DOHH2 (cell line): Measurements from ENCODE around the gene RBM38.

Experiments
- H3F3A ChIP-seq: fragments of 200-600 bp; sonication (generic), shearing (Covaris generic); 2 replicates; pipeline ENCODE4 v1.6.0; 2016; ENCODE audit warnings: antibody characterized with exemption, mild to moderate bottlenecking; ENCODE audit not compliant: control insufficient read depth, insufficient read depth
- H3K27ac ChIP-seq: fragments of 200-600 bp; sonication (generic); 2 replicates; pipeline ENCODE4 v1.5.1; 2014; ENCODE audit warnings: low read depth, mild to moderate bottlenecking, low read length, moderate library complexity
- H3K27me3 ChIP-seq: fragments of 200-600 bp; sonication (generic); 2 replicates; pipeline ENCODE4 v1.6.1; 2014; ENCODE audit warnings: mild to moderate bottlenecking, low read length, mixed read lengths; ENCODE audit not compliant: control insufficient read depth
- H3K36me3 ChIP-seq: fragments of 200-600 bp; sonication (generic); 2 replicates; pipeline ENCODE4 v1.6.1; 2014; ENCODE audit warnings: mild to moderate bottlenecking, low read length, moderate library complexity, mixed read lengths; ENCODE audit not compliant: control insufficient read depth
- H3K4me1 ChIP-seq: fragments of 200-600 bp; sonication (generic); 2 replicates; pipeline ENCODE4 v1.6.1; 2014; ENCODE audit warnings: mild to moderate bottlenecking, low read length, mixed read lengths; ENCODE audit not compliant: control insufficient read depth
- H3K4me2 ChIP-seq: fragments of 200-600 bp; sonication (generic); 2 replicates; pipeline ENCODE4 v1.6.0; 2014; ENCODE audit warnings: mild to moderate bottlenecking, low read length, moderate library complexity
- H3K4me3 ChIP-seq: fragments of 200-600 bp; sonication (generic); 2 replicates; pipeline ENCODE4 v1.5.1; 2014; ENCODE audit warnings: mild to moderate bottlenecking, low read length, mixed read lengths
- H3K79me2 ChIP-seq: fragments of 200-600 bp; sonication (generic); 2 replicates; pipeline ENCODE4 v1.6.1; 2014; ENCODE audit warnings: mild to moderate bottlenecking, low read length, mixed read lengths; ENCODE audit not compliant: control insufficient read depth
- H3K9me2 ChIP-seq: fragments of 200-600 bp; sonication (generic); replicated peaks from 2 replicates; pipeline ENCODE4 v1.6.1; 2014; ENCODE audit warnings: mild to moderate bottlenecking, low read length, mixed read lengths; ENCODE audit not compliant: control insufficient read depth
- H3K9me3 ChIP-seq: fragments of 200-600 bp; sonication (generic); 2 replicates; pipeline ENCODE4 v1.6.1; 2014; ENCODE audit warnings: antibody characterized with exemption, low read length, mixed read lengths; ENCODE audit not compliant: control insufficient read depth, insufficient read depth
- H4K20me1 ChIP-seq: fragments of 200-600 bp; sonication (generic); 2 replicates; pipeline ENCODE4 v1.6.0; 2014; ENCODE audit warnings: low read depth, mild to moderate bottlenecking, antibody characterized with exemption, low read length, moderate library complexity; ENCODE audit not compliant: control insufficient read depth, insufficient read depth
- EZH2phosphoT487 ChIP-seq: fragments of 200-600 bp; sonication (generic); IDR thresholded peaks from 2 replicates; pipeline ENCODE4 v1.6.1; 2017; ENCODE audit warnings: borderline replicate concordance, mild to moderate bottlenecking, antibody characterized with exemption, low read length, moderate library complexity, mixed read lengths
- TF ChIP-seq, protein P1 (sequence below): fragments of 200-600 bp; sonication (generic); IDR thresholded peaks from one replicate; pipeline ENCODE4 v1.5.1; 2014; ENCODE audit warnings: antibody characterized with exemption, mild to moderate bottlenecking, low read depth, low read length; ENCODE audit not compliant: poor library complexity, severe bottlenecking

The RBM38 gene

GRCh38 chr20:57404006-57404405, 12.8 kb downstream of the RBM38 start:
- H3K4me2 ChIP-seq = no peak overlapping the region
- H3K36me3 ChIP-seq = peaks cover 98% of the 10 kb centered on the region
- no peaks in the 10 kb centered on the region for H3K9me2 ChIP-seq
- H3K79me2 ChIP-seq = peaks cover 69% of the 10 kb centered on the region
- no peaks in the 10 kb centered on the region for H3K9me3 ChIP-seq
- H4K20me1 ChIP-seq = peaks cover 49% of the 10 kb centered on the region
- no peaks in the 10 kb centered on the region for H3K27me3 ChIP-seq
- no peak overlapping the region for H3K27ac ChIP-seq
- no peak overlapping the region for H3K4me3 ChIP-seq
- peaks cover 10% of the 10 kb centered on the region; the same call in 1 of the 2 replicates for H3F3A ChIP-seq
- TF ChIP-seq, protein P1, sequence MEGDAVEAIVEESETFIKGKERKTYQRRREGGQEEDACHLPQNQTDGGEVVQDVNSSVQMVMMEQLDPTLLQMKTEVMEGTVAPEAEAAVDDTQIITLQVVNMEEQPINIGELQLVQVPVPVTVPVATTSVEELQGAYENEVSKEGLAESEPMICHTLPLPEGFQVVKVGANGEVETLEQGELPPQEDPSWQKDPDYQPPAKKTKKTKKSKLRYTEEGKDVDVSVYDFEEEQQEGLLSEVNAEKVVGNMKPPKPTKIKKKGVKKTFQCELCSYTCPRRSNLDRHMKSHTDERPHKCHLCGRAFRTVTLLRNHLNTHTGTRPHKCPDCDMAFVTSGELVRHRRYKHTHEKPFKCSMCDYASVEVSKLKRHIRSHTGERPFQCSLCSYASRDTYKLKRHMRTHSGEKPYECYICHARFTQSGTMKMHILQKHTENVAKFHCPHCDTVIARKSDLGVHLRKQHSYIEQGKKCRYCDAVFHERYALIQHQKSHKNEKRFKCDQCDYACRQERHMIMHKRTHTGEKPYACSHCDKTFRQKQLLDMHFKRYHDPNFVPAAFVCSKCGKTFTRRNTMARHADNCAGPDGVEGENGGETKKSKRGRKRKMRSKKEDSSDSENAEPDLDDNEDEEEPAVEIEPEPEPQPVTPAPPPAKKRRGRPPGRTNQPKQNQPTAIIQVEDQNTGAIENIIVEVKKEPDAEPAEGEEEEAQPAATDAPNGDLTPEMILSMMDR = no peak
- H3K4me1 ChIP-seq = peaks cover 28% of the 10 kb centered on the region

DNA sequence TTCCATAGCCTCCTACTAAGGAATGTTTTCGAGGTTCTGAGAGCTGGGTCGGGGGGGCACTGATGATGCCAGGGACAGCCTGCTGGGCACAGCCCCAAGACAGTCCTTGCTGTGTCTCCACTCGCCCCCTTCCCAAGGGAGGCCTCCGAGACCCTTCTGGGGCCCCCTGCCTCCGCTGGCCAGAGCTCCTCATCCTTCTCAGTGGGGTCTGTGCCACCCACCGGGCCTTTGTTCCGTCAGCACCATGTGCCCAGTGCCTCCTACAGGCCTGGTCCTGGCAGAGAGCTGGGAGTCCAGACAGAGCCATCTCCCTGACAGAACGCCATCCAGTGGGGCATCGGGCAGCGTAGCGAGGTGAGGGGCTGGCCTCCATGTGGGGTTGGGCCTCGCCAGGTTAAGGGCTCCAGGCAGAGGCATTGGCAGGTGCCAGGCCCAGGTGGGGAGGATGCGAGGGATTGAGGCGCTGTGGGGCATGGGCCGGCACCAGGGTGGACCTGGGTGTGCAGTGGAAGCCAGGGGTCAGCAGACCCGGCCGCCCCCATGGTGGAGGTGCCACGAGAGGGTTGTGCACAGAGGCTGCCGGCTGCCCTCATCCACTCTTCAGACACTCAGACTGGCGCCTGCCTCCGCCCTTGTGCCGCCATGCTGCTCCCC, 13.3 kb downstream of the RBM38 start:
- H3K9me3 ChIP-seq = no peaks in the 10 kb centered on the region
- H3K27me3 ChIP-seq = no peaks in the 10 kb centered on the region
- no peak for TF ChIP-seq EZH2phosphoT487
- TF ChIP-seq, protein P1 = no peak
- H3K4me3 ChIP-seq = no peak overlapping the region
- H3K9me2 ChIP-seq = no peaks in the 10 kb centered on the region
- no peak overlapping the region for H3K4me2 ChIP-seq
- H3K27ac ChIP-seq = no peak overlapping the region
- H3K79me2 ChIP-seq = peaks cover 64% of the 10 kb centered on the region
- H4K20me1 ChIP-seq = peaks cover 49% of the 10 kb centered on the region
- peaks cover 15% of the 10 kb centered on the region for H3F3A ChIP-seq
- H3K4me1 ChIP-seq = peaks cover 22% of the 10 kb centered on the region
- peaks cover 98% of the 10 kb centered on the region for H3K36me3 ChIP-seq

- Histone ChIP-seq H3K9me2 (no peaks in the 10 kb centered on the region), H3K79me2 (peaks cover 55% of the 10 kb centered on the region), H4K20me1 (peaks cover 48% of the 10 kb centered on the region), H3K4me2 (no peak overlapping the region), H3K9me3 (no peaks in the 10 kb centered on the region), H3K27me3 (no peaks in the 10 kb centered on the region), H3K4me1 (peaks cover 14% of the 10 kb centered on the region), H3K4me3 (no peak overlapping the region), H3K27ac (no peak overlapping the region), H3K36me3 (peaks cover 95% of the 10 kb centered on the region), H3F3A (peaks cover 22% of the 10 kb centered on the region)
- TF ChIP-seq, protein P1 = no peak
- no peak for TF ChIP-seq EZH2phosphoT487
Observed at GRCh38 chr20:57405236-57406016, 14.2 kb downstream of the RBM38 start.
